ENCODE results near the gene KDM5A. TPM values are rescaled to one million over a fixed set of nuclear protein-coding genes. Genes with fewer than 3 reads are reported as not detected.
"Not testable (repeated sequence)": the region's sequence is repeated elsewhere in the genome, so short reads cannot be mapped to it uniquely, and the experiment has no call there.

The KDM5A gene
- total RNA-seq: 52.2 TPM

DNA sequence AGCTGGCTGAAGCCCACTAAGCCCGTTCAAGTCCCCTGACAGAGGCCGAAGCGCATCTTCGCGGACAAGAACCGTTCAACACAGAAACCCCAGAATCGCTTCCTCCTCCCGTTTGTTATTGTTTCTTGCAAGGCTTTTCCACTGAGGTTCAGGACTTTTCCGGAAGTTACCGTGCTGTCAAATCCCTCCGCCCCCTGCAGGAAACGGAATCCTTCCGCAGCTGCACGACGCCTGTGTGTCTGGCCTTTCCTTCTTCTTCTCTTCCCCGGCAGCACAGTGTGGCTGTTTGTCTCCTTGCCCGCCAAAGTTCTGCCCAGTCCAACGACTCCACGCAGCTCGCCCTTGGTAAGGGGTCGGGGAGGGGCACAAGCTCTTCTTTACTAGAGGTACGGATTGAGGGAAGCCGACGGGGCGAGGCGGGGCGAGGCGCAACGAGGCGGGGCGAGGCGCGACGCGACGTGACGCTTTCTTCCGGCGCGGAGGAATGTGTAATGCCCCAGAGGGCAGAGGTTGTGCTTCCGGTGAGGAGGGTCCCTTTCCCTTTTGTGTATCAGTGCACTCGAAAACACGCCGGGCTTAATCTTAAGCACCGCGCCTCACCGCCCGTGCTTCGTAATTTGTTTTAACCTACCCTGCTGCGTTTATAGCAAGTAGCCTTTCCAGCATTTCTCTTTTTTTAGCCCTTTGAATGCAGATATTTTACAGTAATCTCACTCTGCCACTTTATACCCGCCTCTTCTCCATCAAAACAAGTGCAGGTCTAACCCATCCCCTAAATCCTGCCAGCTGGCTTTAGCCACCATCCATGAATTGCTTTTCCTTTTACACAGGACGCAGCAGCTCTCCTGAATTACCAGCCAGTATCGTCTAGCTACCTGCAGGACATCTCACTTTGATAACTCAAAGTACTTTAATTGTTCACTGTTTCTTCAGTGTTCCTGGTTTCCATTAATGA lies at the start of gene KDM5A:
Gene KDM5A, minus strand, starts transcription at position 179 of the 955 bp plus-strand sequence. CDS start 229 bp downstream, outside the sequence.
- FAIRE-seq (no peak), DNase-seq (ENCODE audit: low spot score in 2 of 2) (peak; percentile 84 to 85)

DNA sequence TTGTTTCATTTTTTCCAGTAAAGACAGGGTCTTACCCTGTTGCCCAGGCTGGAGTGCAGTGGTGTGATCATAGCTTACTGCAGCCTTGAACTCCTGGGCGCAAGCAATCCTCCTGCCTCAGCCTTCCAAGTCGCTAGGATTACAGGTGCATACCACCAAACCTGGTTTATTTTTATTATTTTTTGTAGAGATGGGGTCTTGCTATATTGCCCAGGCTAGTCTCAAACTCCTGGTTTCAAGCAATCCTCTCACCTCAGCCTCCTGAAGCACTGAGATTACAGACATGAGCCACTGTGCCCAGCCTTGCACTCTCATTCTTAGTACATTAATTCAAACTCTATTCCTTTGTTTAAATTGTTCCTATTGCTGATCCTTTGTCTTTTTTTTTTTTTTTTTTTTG lies 46.6 kb upstream of the KDM5A start:
- not testable (repeated sequence) for DNase-seq (ENCODE audit: low spot score in 2 of 2); FAIRE-seq

DNA sequence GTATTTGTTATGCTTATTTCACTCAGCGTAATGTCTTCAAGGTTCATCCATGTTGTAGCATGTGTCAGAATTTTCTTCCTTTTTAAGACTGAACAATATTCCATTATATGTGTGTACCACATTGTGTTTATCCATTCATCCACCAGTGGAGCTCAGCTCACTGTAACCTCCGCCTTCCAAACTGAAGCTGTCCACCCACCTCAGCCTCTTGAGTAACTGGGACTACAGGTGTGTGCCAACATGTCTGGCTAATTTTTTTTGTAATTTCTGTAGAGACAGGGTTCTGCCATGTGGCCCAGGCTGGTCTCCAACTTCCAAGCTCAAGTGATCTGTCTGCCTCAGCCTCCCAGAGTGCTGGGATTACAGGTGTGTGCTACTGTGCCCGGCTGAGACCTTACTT lies 33.4 kb upstream of the KDM5A start:
- FAIRE-seq (no peak), DNase-seq (ENCODE audit: low spot score in 2 of 2) (no peak)

DNA sequence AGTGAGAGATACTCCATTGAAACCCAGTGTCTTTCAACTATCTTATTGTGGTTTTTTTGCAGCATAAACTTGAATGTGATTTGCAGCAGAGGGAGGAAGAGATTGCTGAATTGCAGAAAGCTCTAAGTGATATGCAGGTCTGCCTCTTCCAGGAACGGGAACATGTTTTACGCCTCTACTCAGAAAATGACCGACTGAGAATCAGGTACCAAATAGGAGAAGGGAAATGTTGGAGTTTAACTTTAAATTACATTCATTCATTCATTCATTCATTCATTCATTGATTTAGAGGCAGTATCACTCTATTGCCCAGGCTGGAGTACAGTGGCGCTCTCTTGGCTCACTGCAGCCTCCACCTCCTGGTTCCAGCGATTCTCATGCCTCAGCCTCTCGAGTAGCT lies 29.3 kb upstream of the KDM5A start:
- FAIRE-seq (no peak), DNase-seq (ENCODE audit: low spot score in 2 of 2) (no peak)

DNA sequence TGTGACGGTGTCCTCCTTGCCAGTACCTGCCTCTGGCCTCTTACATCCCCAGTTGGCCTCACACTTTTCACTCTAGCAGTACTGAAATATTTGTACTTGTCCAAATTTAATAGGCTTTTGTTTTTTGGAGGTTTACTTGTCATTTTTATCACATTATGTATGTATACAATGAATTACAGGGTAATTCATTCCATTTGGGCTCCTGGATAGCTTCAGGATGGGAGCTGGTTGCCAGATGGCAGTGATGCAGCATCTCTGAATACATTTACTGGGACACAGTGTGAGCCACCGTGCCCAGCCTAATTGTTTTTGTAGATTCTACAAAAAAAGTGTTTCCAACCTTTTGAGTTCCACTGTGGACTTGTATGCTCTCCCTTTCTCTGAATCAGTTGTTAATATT lies 25.7 kb upstream of the KDM5A start:
- DNase-seq (ENCODE audit: low spot score in 2 of 2): no peak
- FAIRE-seq: no peak

DNA sequence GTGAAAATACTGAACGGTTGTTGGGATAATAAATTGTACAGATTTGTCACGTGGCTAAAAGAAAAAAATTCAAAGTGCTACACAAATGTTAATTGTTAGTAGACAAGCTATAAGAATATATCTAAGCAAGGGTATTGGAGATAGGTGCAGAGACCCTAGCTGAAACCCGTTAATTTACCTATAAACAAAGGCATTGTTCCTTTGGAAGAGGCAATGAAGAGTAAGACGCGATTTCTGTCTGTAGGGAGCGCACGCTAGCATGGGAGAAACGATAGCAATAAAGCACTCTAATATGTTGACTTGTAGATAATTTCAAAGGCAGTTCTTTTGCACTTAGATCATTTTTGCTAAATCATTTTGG lies 12.9 kb upstream of the KDM5A start:
- no peak for DNase-seq (ENCODE audit: low spot score in 2 of 2)
- no peak for FAIRE-seq

DNA sequence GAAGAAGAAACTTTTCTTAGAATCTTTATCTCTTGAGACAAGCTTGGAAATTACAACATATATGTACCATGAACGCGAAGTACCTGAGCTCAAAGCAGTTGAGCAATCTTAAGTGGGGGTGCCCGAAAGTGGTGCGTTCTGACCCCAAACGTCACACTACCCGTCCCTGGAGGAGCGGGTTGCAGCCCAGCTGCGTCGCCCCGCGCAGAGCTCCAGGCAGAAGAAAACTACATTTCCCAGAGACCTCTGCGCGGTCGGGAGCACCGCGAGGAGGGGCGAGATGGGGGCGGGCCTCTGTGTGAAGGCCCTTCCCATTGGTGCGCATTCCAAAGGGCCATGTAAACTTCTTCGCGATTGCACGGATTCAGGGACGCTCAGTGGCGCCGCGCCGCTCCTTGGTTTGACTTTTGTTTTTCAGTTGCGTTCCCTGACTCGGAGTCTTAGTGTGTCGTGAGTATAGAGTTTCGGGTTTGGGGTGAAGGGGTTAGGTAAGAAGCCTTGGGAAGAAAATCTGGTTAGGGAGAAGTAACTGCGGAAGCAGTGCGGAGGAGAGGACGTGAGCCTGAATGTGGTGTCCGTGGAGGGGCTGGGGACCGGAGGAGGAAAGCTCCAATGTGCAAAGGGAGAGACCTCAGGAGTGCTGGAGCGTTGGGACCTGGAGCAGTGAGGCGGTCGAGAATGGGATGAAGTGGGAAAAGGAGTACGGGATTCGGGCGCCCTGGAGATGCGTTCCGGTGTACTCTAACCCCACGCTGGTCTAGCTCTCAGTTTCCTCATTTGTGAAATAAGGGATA lies 12.3 kb upstream of the KDM5A start, which contains the start of gene CCDC77:
Gene CCDC77, plus strand, starts transcription at position 410 of the 794 bp plus-strand sequence. CDS start 7,740 bp downstream, outside the sequence.
- DNase-seq (ENCODE audit: low spot score in 2 of 2) (peak; percentile 70 to 84), FAIRE-seq (peak; percentile 84)

DNA sequence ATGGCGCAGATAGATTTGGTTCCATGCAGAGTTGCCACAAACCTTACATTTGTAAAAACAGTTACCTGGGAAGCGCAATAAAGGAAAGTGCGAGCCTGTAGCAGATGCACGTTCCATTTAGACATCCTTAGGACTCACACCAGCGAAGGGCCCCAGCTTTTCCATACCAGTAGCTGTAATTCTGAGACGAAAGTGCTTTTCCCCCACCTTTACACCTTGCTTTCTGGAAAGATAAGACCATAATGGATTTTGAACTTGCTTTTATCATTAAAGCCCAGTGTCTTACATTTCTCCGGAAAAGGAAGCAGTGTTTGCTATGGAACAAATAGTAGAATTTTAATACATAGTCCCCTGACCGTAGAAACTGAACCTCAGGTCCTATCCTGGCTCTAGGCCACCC lies 11.7 kb upstream of the KDM5A start:
- no peak for FAIRE-seq
- DNase-seq (ENCODE audit: low spot score in 2 of 2): no peak

DNA sequence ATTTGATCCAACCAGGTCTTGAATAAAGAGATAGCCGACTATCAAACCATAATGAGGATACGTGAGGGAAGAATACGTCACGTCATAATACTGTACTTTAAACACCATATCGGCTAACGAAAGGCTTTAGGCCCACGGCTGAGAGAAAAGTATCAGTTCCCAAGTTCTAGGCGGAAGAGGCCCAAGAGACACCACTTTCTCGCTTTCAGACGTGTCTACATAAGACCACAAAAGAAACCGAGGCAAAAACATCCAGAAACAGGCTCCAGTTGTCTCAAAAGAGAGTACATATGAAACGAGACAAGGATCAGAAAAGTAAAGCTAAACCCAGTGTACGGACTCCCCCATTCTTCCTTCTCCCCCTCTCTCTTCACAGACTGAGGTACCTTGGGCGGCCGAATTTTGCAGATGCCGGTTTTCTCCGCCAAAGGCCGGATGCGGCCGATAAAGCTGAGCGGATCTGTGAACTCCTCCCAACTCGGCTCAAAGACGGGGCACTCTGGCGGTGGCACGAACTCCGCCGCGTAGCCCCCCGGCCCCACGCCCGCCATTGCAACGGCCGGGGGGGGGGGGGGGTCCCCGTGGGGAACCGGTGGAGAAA lies 479 bp downstream of the KDM5A start:
- peak in 1 of 2 donors; percentile 16 for DNase-seq (ENCODE audit: low spot score in 2 of 2)
- FAIRE-seq: no peak

DNA sequence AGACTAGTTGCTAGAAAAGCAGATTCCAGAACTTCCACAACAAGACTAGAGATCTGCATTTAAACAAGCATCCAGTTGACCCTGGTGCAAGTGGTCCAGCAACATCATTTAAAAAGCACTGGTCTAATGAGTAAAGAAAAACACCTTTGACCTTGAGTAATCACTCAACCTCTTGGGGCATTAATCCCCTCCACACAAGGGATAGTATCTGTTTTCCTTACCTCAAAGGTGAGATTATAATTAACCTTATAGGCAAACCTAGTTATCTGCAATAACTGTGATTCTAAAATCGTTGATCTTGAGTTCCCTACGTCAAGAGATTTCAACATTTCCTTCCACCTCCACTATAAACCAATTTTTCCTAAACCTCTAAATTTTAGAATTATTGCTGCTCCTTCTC lies 1.1 kb downstream of the KDM5A start:
- FAIRE-seq (no peak), DNase-seq (ENCODE audit: low spot score in 2 of 2) (no peak)

DNA sequence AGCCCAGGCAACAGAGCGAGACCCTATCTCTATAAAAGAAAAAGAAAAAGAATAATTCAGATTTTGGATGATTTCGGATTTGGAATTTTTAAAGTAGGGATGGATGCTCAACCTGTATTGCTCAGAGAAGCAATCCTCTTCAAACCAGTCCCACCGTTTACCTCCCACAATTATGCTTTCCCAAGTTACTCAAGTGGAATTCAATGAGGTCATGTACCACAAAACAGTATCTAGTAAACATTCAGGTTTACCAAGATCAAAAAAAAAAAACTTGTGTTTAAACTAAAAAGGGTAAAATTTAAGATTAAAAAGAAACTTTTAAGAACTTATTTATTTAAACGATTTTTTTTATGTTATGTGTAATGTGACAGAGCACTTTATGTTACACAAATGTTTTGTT lies 2.5 kb downstream of the KDM5A start:
- FAIRE-seq: peak; percentile 10
- DNase-seq (ENCODE audit: low spot score in 2 of 2): no peak

DNA sequence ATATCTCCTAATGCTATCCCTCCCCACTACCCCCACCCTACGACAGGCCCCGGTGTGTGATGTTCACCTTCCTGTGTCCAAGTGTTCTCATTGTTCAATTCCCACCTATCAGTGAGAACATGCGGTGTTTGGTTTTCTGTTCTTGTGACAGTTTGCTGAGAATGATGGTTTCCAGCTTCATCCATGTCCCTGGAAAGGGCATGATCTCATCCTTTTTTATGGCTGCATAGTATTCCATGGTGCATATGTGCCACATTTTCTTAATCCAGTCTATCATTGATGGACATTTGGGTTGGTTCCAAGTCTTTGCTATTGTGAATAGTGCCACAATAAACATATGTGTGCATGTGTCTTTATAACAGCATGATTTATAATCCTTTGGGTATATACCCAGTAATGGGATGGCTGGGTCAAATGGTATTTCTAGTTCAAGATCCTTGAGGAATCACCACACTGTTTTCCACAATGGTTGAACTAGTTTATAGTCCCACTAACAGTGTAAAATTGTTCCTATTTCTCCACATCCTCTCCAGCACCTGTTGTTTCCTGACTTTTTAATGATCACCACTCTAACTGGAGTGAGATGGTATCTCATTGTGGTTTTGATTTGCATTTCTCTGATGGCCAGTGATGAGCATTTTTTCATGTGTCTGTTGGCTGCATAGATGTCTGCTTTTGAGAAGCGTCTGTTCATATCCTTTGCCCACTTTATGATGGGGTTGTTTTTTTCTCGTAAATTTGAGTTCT lies 18.2 kb downstream of the KDM5A start:
- FAIRE-seq; DNase-seq (ENCODE audit: low spot score in 2 of 2): not testable (repeated sequence)

DNA sequence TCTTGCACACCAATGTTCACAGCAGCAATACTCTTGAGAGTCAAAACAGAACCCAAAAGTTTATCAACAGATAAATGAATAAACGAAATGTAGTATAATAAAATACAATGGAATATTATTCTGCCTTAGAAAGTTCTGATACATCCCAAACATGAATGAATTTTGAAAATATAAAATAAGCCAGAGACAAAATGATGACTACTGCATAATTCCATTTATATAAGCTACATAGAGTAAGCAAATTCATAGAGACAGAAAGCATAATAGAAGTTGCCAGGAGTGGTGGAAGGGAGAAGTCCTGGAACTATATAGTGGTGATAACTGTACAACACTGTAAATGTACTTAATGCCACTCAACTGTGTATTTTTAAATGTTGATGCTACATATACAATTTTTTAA lies 21.1 kb downstream of the KDM5A start:
- FAIRE-seq: no peak
- no peak for DNase-seq (ENCODE audit: low spot score in 2 of 2)

DNA sequence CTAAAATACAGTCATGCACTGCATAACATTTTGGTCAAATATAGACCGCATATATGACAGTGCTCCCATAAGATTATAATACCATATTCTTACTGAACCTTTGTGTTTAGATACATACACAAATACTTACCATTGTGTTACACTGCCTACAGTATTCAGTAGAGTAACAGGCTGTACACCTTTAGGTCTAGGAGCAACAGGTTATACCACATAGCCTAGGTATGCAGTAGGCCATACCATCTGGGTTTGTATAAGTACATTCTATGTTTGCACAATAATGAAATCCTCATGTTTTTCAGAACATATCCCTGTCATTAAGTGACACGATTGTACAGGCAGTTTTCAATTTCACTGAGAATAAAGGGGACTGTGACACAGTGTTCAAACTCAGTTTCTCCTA lies 22.3 kb downstream of the KDM5A start:
- no peak for FAIRE-seq

DNA sequence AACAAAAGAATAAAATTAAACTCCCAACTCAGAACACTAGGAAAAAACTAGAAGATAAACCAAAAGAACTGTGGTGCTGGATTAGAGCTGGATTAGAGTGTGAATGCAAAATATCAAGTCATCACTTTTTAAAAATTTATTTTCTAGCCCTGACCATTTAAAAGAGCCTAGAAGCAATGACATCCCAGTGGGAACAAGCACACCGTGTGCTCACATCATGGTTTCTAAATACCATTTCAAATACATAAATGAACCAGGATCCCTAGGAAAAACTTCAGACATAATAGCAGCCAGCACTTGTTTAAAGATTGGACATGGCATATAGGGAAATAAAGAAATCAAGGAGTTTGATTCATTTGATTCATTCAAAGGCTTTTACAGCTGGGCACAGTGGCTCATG lies 30.0 kb downstream of the KDM5A start:
- FAIRE-seq: no peak

More for the DNA sequence above, 22.3 kb downstream of the KDM5A start:
- DNase-seq (ENCODE audit: low spot score in 2 of 2): no peak

DNA sequence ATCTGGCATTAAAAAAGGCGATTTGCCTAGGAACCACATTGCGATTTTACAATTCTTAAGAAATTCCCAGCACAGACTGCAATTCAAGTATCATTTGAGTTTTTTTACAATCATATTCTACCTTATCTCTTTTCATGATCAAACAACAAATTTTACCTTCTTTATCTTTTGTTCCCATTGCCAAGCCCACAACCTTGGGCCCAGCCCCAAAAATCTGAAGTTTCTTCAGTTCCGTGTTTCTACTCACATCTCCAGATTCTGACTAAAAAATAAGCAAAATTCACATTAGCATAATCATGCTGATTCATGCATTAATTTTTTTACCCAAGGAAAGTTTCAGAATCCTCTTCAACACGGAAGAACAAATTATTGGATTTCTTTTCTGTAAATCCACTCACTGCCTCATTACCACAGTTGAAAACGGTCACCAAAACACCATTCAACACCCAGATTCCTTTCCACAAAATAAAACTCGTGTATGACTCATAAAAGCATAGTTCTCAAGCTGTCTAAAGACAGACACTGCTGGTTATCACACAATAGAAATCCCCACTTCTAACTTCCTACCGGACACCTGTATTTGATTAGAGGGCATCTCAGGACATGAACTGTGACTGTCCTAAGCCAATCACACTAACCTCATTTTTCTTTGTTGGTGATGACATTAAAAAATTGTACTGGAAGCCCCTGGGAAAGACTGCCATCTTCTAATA lies 32.7 kb downstream of the KDM5A start:
- DNase-seq (ENCODE audit: low spot score in 2 of 2): no peak
- FAIRE-seq: no peak

More for the DNA sequence above, 30.0 kb downstream of the KDM5A start:
- no peak for DNase-seq (ENCODE audit: low spot score in 2 of 2)

DNA sequence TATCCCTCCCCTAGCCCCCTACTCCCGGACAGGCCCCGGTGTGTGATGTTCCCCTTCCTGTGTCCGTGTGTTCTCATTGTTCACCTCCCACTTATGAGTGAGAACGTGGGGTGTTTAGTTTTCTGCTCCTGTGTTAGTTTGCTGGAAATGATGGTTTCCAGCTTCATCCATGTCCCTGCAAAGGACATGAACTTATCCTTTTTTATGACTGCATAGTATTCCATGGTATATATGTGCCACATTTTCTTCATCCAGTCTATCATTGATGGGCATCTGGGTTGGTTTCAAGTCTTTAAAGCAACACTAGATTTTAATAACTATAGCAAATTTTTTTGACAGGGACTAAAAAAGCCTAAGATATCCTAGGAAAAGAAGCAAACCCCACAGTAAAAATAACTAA lies 37.9 kb downstream of the KDM5A start:
- DNase-seq (ENCODE audit: low spot score in 2 of 2); FAIRE-seq: not testable (repeated sequence)

DNA sequence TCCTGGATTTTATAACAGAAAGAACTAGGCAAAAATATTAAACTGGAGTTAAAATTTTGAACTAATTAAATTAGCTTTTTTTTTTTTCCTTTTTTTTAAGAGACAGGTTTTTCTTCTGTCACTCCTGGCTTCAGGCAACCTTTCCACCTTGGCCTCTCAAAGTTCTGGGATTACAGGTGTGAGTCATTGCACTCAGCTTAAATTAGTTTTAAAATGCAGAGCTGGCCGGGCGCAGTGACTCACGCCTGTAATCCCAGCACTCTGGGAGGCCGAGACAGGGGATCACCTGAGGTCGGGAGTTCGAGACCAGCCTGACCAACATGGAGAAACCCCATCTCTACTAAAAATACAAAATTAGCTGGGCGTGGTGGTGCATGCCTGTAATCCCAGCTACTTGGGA lies 39.5 kb downstream of the KDM5A start:
- DNase-seq (ENCODE audit: low spot score in 2 of 2); FAIRE-seq: not testable (repeated sequence)

DNA sequence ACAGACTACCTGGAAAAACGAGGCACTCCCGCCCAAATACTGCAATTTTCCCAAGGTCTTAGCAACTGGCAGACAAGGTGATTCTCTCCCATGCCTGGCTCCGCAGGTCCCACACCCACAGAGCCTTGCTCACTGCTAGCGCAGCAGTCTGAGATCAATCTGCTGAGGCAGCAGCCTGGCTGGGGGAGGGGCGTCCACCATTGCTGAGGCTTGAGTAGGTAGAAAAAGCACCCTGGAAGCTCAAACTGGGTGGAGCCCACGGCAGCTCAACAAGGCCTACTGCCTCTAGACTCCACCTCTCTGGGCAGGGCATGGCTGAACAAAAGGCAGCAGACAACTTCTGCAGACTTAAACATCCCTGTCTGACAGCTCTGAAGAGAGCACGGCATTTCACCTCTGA lies 46.1 kb downstream of the KDM5A start:
- not testable (repeated sequence) for DNase-seq (ENCODE audit: low spot score in 2 of 2); FAIRE-seq

Measured in frontal cortex (tissue), 4 donors.